HTERT RPE-1 (cell line): ENCODE data around the gene CATSPERD.
"Not testable (repeated sequence)": the region's sequence is repeated elsewhere in the genome, so short reads cannot be mapped to it uniquely, and the experiment has no call there.

Experiments used
- in situ Hi-C: fragments of 300-500 bp; cut with MboI; formaldehyde crosslinking; loops from 4 replicates; pipeline ENCODE4 v1.14.3; 2020; ENCODE audit warnings: low sequenced_read_pairs

The CATSPERD gene

GRCh38 chr19:5719274-5719960, 1.0 kb upstream of the CATSPERD start:
- in situ Hi-C loops, result no loop called here

GRCh38 chr19:5727453-5728050, 7.1 kb downstream of the CATSPERD start:
- in situ Hi-C loops, result no loop called here

DNA sequence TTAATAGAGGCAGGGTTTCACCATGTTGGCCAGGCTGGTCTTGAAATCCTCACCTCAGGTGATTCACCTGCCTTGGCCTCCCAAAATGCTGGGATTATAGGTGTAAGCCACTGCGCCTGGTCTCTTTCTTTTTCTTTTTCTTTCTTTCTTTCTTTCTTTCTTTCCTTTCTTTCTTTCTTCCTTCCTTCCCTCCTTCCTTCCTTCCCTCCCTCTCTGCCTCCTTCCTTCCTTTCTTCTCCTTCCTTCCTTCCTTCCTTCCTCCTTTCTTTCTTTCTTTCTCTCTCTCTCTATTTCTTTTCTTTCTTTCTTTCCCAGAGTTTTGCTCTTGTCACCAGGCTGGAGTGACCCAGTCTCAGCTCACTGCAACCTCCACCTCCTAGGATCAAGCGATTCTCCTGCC, 12.7 kb downstream of the CATSPERD start:
- in situ Hi-C loops, result not testable (repeated sequence)

DNA sequence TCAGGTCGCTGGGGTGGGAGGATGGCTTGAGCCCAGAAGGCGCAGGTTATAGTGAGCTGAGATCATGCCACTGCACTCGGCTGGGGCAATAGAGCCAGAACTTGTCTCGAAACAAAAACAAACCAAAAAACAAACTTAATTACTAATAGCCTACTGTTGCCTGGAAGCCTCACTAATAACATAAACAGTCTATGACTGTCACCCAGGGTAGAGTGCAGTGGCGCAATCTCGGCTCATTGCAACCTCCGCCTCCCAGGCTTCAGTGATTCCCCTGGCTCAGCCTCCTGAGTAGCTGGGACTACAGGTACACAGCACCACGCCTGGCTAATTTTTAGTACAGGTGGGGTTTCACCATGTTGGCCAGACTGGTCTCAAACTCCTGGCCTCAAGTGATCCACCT, 18.0 kb downstream of the CATSPERD start:
- in situ Hi-C loops, result no loop called here

GRCh38 chr19:5742051-5742450, 21.6 kb downstream of the CATSPERD start:
- in situ Hi-C loops, result no loop called here

- in situ Hi-C loops, result no loop called here
Measured at GRCh38 chr19:5743630-5744029, 23.2 kb downstream of the CATSPERD start.

DNA sequence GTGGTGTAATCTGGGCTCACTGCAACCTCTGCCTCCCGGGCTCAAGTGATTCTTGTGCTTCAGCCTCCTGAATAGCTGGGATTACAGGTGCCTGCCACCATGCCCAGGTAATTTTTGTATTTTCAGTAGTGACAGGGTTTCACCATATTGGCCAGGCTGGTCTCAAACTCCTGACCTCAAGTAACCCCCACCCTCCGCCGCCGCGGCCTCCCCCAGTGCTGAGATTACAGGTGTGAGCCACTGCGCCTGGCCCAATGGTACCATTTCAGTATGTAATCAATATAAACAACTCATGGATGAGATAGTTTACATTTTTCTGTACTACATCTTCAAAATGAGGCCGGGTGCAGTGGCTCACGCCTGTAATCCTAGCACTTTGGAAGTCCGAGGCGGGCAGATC, 24.6 kb downstream of the CATSPERD start:
- in situ Hi-C loops, result not testable (repeated sequence)

DNA sequence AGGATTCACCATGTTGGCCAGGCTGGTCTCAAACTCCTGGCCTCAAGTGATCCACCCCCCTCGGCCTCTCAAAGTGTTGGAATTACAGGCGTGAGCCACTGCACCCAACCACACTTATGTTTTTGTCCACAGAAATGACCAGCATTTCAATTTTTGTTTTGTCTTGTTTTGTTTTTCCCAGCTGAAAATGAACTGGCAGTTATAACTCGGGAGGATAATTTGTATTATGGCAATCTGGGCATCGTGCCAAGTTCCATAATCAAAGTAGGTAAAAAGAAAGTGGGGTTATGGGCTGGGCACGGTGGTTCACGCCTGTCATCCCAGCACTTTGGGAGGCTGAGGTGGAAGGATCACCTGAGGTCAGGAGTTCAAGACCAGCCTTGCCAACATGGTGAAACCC, 28.5 kb downstream of the CATSPERD start:
- in situ Hi-C loops, result not testable (repeated sequence)

DNA sequence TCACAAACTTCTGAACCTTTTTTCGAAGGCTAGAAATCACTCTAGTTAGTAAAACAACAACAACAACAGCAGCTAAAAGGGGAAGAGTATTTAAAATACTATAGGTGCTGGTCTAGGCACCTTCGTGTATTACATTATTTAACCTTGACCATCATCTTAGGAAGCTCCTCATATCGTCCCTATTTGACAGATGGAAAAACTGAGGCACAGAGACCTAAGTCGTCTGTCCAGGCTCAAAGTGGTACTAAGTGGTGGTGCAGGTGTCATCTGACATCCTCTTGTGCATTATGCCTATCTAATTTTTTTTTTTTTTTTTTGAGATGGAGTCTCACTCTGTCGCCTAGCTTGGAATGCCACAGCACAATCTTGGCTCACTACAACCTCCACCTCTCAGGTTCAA, 29.1 kb downstream of the CATSPERD start:
- in situ Hi-C loops, result no loop called here

GRCh38 chr19:5751709-5752108, 31.3 kb downstream of the CATSPERD start:
- in situ Hi-C loops, result no loop called here

DNA sequence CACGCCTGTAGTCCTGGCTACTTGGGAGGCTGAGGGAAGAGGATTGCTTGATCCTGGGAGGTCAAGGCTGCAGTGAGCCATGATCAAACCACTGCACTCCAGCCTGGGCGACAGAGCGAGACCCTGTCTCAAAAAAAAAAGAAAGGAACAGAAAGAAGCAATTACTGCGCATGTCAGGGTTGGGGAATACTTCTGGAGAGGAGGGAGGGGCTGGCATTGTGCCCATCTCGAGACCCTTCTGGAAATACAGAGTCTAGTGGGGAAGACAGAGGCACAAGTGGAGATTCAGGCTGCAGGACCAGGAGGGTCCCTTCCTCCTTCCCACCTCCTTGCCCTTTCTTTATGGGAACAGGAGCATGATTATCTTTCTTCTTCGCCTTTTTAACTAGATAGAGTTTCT, 33.3 kb downstream of the CATSPERD start:
- in situ Hi-C loops, result no loop called here

DNA sequence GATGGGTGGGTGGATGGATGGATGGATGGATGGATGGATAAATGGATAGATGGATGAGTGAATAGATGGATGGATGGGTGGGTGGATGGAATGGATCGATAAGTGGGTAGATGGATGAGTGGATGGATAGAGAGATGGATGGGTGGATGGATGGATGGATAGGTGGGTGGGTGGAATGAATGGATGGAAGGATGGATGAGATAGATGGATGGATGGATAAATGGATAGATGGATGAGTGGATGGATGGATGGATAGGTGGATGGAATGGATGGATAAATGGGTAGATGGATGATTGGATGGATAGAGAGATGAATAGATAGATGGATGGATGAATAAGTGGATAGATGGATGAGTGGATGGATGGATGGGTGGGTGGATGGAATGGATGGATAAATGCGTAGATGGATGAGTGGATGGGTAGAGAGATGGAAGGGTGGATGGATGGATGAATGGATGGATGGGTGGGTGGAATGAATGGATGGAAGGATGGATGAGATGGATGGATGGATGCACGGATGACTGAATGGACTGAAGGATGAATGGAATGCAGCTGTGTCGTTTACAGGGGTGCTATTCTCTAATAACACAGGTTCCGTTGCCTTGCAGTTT, 42.3 kb downstream of the CATSPERD start:
- in situ Hi-C loops, result no loop called here

DNA sequence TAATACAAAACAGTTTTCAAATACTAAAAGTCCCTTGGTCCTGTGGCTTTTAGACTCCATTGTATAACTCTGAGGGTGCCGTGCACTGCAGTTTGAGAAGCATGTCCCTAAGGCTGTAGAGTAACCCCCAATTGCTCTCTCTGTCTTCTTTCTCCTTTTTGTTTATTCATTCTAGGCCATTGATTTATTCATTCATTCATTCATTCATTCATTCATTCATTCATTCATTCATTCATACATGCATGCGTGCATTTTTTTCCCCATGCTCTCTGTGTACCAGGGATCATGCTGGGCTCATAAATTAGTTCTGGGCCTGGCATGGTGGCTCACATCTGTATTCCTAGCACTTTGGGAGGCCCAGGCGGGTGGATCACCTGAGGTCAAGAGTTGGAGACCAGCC, 44.8 kb downstream of the CATSPERD start:
- in situ Hi-C loops, result no loop called here

DNA sequence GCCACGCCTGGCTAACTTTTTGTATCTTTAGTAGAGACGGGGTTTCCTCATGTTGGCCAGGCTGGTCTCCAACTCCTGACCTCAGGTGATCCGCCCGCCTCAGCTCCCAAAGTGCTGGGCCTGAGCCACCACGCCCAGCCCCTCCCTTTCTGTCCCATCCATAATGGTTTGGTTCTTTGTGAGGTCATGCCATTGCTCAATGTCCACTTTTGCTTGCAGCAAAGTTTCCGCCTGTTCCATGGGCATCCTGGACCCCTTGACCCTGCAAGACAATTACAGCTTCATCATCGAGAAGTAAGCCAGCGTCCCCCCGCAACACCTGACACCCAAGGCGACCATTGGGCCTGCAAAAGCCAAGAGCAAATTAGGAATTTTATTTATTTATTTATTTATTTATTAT, 47.5 kb downstream of the CATSPERD start:
- in situ Hi-C loops, result no loop called here

- in situ Hi-C loops, result no loop called here
Measured at GRCh38 chr19:5772416-5772815, 52.0 kb downstream of the CATSPERD start.

GRCh38 chr19:5773276-5773675, 52.8 kb downstream of the CATSPERD start:
- in situ Hi-C loops, result no loop called here

DNA sequence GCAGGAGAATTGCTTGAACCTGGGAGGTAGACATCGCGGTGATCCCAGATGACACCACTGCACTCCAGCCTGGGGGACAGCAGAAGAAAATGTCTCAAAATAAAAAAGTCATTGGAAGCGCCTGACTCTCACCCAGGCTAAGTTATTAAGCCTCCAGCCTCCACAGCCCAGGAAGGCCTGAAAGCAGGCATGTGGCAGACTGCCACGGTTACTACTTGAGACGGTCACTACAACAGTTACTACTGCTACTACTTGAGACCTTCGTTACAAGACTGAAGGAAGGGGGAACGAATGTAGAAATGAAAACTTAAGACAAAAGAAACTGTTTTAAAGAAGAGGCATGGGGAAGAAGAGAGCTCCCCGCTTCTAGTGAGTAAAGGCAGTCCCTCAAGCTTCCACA, 54.5 kb downstream of the CATSPERD start:
- in situ Hi-C loops, result no loop called here

DNA sequence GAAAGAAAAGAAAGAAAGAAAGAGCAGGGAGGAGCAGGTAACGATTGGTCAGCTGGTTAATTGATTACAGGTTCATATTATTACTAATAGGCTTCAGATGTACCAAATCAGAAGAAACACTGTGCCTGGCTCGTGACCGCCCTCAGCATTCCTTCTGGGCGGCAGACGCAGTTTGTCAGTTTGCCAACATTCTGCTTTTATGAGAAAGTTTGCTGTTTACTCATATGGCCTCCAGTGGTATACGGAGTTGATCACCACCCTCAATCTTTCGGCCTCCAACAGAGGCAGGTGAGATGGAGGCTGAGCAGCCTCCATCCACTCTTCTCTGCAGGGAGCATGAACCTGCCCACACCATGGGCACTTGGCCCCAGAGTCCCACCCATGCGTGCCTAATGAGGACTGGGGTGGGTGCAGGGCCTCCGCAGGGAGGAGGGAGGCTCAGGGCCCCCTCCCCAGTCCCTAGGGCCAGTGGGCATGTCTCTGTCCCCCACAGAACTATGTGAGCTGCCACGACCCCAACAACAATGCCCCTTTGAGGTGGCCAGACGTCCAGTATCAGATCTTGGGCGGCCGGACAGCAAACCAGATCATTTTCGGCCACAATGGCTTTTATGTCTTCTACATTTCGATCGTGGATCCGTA, 55.4 kb downstream of the CATSPERD start:
- in situ Hi-C loops, result no loop called here

- in situ Hi-C loops, result no loop called here
Measured at GRCh38 chr19:5778402-5778801, 58.0 kb downstream of the CATSPERD start.

DNA sequence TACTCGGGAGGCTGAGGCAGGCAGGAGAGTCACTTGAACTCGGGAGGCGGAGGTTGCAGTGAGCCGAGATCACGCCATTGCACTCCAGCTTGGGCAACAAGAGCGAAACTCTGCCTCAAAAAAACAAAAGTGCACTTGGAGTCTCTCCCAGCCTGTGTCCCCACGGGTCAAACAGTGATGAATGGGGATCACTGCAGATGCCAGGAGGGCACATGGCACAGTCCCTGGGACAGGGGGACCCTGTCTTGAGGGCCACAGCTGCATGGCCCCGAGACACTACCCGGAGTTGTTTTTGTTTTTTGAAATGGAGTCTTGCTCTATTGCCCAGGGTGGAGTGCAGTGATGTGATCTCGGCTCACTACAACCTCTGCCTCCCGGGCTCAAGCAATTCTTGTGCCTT, 60.5 kb downstream of the CATSPERD start:
- in situ Hi-C loops, result not testable (repeated sequence)

DNA sequence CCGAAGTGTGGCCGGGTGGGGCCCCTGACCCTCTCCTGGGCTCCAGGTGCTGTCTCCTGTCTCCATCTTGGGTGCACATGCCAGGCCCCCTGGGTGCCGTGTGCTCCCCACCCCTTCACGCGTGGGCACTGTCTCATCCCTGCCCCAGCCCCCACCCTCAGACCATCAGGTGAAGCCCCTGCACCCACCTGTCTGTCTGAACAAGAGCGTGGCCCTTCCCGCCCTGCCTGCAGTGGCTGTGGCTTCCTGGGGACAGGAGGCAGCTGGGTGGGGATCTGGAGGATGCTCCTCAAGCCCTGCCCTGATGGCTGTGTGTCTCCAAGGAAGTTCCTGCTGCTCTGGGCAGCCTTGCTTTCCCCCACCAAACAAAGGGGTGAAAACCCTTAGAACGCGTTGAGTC, 61.9 kb downstream of the CATSPERD start:
- in situ Hi-C loops, result no loop called here
